GM19468 (cell line): ENCODE measurements around the gene TRIM45.
"Not testable (repeated sequence)": the region's sequence is repeated elsewhere in the genome, so short reads cannot be mapped to it uniquely, and the experiment has no call there.

Experiments used
- ATAC-seq: cut with Tn5 transposase; IDR thresholded peaks from one replicate; pipeline ENCODE4 v1.9.1; 2021; ENCODE audit warnings: mild to moderate bottlenecking, moderate library complexity, moderate number of reproducible peaks; ENCODE audit not compliant: unreplicated experiment; ENCODE audit errors: extremely low read depth

The TRIM45 gene

GRCh38 chr1:117136749-117137148, 15.2 kb upstream of the TRIM45 start:
- no peak for ATAC-seq

- no peak for ATAC-seq
Observed at GRCh38 chr1:117135329-117135728, 13.8 kb upstream of the TRIM45 start.

GRCh38 chr1:117130526-117130925, 9.0 kb upstream of the TRIM45 start:
- no peak for ATAC-seq

GRCh38 chr1:117128323-117129079, 7.0 kb upstream of the TRIM45 start:
- ATAC-seq = no peak

- no peak for ATAC-seq
Observed at GRCh38 chr1:117127795-117128194, 6.2 kb upstream of the TRIM45 start.

GRCh38 chr1:117124661-117125060, 3.1 kb upstream of the TRIM45 start:
- no peak for ATAC-seq

- no peak for ATAC-seq
Observed at GRCh38 chr1:117123274-117123673, 1.7 kb upstream of the TRIM45 start.

- no peak for ATAC-seq
Observed at GRCh38 chr1:117122330-117123025, 929 bp upstream of the TRIM45 start.

- ATAC-seq = no peak
Observed at GRCh38 chr1:117120774-117121588, 568 bp downstream of the TRIM45 start.

GRCh38 chr1:117119144-117119543, 2.4 kb downstream of the TRIM45 start:
- not testable (repeated sequence) for ATAC-seq

GRCh38 chr1:117118137-117118536, 3.4 kb downstream of the TRIM45 start:
- no peak for ATAC-seq

GRCh38 chr1:117117697-117118096, 3.9 kb downstream of the TRIM45 start:
- no peak for ATAC-seq

GRCh38 chr1:117116784-117117130, 4.8 kb downstream of the TRIM45 start:
- ATAC-seq = no peak

- ATAC-seq = no peak
Observed at GRCh38 chr1:117116090-117116783, 5.3 kb downstream of the TRIM45 start.

GRCh38 chr1:117114877-117115276, 6.7 kb downstream of the TRIM45 start:
- ATAC-seq = no peak

GRCh38 chr1:117113199-117113598, 8.3 kb downstream of the TRIM45 start:
- ATAC-seq = no peak

GRCh38 chr1:117112047-117112717, 9.4 kb downstream of the TRIM45 start:
- no peak for ATAC-seq

- ATAC-seq = no peak
Observed at GRCh38 chr1:117110774-117111173, 10.8 kb downstream of the TRIM45 start.

- no peak for ATAC-seq
Observed at GRCh38 chr1:117107364-117107763, 14.2 kb downstream of the TRIM45 start.

- no peak for ATAC-seq
Observed at GRCh38 chr1:117106478-117106877, 15.1 kb downstream of the TRIM45 start.
